AG04449 (cell line): Measurements from ENCODE around the gene SLC3A2.
"Not testable (repeated sequence)": the region's sequence is repeated elsewhere in the genome, so short reads cannot be mapped to it uniquely, and the experiment has no call there.

Source experiments
- CTCF ChIA-PET: fragments of 350-600 bp; formaldehyde crosslinking; extraction: SDS; loops from one replicate; lab custom pipeline; 2021; ENCODE audit warnings: antibody characterized with exemption; lab: Yijun Ruan, JAX
- POLR2A ChIA-PET: fragments of 400-600, 350-600 bp; formaldehyde crosslinking; extraction: SDS; loops from one replicate; lab custom pipeline; 2020; ENCODE audit warnings: antibody characterized with exemption, inconsistent platforms; lab: Yijun Ruan, JAX
- DNase-seq: peaks from one replicate; pipeline ENCODE4 v3.0.0-alpha.2; 2010; ENCODE audit warnings: low read depth, low spot score
- H3K4me3 ChIP-seq: 2 replicates; pipeline ENCODE4 v1.5.1; 2011; ENCODE audit warnings: low read depth, mild to moderate bottlenecking, control low read depth, low read length
- TF ChIP-seq, protein P1 (sequence below): IDR thresholded peaks from one replicate; pipeline ENCODE4 v1.5.1; 2011; ENCODE audit warnings: mild to moderate bottlenecking, moderate library complexity, low read length, control low read depth, inconsistent platforms; ENCODE audit not compliant: insufficient read depth; ENCODE audit errors: missing control alignments

Gene SLC3A2

DNA sequence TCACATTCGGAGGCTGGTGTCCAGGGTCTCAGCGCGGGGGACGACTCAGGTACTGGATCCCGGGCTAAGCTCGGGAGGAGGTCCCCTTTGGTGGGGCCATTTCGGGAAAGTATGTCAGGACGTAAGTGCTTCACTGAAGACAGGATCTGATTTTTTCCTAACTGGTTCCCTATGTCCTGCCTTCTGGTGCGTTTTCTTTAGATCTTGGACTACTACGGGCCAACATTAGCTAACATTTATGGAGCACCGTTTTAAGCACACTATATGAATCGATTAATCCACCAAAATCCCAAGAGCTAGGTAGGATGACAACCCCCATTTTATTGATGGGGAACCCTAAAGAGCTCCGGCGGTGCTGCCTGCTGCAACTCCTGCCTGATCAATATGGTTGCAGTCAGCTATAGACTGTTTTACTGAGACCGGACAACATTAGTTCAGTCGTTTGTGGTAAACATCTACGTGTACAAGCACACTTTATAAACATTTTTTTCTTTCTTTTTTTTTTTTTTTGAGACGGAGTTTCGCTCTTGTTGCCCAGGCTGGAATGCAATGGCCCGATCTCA lies 24.3 kb upstream of the SLC3A2 start:
- DNase-seq: no peak
- peak overlapping the region; percentile 92 for H3K4me3 ChIP-seq
- ChIA-PET POLR2A (interaction anchor here (0.6 to 8.3 kb wide), 16 partner anchors 8 to 255 kb away, joined by 3 to 193 read pairs (median 5); partner anchors contain the start of genes C11orf98, CSKMT, GANAB and HNRNPUL2), CTCF (interaction anchor here (1.3 to 1.7 kb wide), 3 partner anchors 8 to 70 kb away, joined by 4 to 10 read pairs (median 7); no protein-coding TSS in a partner anchor)
- TF ChIP-seq, protein P1, sequence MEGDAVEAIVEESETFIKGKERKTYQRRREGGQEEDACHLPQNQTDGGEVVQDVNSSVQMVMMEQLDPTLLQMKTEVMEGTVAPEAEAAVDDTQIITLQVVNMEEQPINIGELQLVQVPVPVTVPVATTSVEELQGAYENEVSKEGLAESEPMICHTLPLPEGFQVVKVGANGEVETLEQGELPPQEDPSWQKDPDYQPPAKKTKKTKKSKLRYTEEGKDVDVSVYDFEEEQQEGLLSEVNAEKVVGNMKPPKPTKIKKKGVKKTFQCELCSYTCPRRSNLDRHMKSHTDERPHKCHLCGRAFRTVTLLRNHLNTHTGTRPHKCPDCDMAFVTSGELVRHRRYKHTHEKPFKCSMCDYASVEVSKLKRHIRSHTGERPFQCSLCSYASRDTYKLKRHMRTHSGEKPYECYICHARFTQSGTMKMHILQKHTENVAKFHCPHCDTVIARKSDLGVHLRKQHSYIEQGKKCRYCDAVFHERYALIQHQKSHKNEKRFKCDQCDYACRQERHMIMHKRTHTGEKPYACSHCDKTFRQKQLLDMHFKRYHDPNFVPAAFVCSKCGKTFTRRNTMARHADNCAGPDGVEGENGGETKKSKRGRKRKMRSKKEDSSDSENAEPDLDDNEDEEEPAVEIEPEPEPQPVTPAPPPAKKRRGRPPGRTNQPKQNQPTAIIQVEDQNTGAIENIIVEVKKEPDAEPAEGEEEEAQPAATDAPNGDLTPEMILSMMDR: no peak

DNA sequence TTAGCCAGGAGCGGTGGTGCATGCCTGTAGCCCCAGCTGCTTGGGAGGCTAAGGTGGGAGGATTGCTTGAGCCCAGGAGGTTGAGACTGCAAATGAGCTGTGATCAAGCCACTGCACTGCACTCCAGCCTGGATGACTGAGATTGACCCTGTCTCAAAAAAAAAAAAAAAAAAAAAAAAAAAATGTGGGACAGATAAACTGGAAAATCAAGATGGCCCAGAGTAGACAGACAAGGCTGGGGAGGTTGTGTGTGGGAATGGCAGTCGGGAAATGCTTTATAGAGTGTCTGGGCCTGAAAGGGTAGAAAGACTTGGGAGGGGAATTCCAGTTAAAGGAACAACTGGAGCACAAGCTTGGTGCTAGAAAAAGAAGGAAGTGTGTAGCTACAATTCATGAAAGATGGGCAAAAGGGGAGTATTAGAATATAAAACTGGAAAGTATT lies 23.1 kb upstream of the SLC3A2 start:
- TF ChIP-seq, protein P1: no peak
- DNase-seq: no peak
- H3K4me3 ChIP-seq: no peak overlapping the region
- POLR2A ChIA-PET: interaction anchor here (0.6 to 0.7 kb wide), 3 partner anchors 16 to 70 kb away, joined by 4 to 5 read pairs (median 4); no protein-coding TSS in a partner anchor
- CTCF ChIA-PET: interaction anchor here (0.9 to 1.2 kb wide), 5 partner anchors 9 to 71 kb away, joined by 3 to 10 read pairs (median 3); partner anchors contain the start of gene TMEM179B

DNA sequence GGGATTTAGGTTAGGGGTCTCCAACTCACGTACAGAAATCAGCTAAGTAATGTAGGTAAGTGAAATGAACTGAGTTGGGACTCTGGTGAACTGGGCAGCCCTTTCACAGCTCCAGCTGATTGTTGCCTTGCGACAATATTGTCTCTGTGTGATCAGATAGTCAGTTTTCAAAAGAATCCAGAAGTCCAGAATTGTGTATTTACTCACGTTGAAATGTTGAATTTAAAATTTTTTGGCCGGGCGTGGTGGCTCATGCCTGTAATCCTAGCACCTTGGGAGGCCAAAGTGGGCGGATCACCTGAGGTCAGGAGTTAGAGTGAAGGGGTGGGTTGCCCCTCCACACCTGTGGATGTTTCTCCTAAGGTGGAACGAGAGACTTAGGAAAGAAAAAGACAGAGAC lies 22.5 kb upstream of the SLC3A2 start:
- TF ChIP-seq, protein P1: no peak
- H3K4me3 ChIP-seq: no peak overlapping the region
- ChIA-PET POLR2A (interaction anchor here (0.6 to 0.7 kb wide), 3 partner anchors 17 to 71 kb away, joined by 4 to 5 read pairs (median 4); no protein-coding TSS in a partner anchor), CTCF (interaction anchor here (0.9 to 1.2 kb wide), 5 partner anchors 8 to 72 kb away, joined by 3 to 10 read pairs (median 3); partner anchors contain the start of gene TMEM179B)
- no peak for DNase-seq

DNA sequence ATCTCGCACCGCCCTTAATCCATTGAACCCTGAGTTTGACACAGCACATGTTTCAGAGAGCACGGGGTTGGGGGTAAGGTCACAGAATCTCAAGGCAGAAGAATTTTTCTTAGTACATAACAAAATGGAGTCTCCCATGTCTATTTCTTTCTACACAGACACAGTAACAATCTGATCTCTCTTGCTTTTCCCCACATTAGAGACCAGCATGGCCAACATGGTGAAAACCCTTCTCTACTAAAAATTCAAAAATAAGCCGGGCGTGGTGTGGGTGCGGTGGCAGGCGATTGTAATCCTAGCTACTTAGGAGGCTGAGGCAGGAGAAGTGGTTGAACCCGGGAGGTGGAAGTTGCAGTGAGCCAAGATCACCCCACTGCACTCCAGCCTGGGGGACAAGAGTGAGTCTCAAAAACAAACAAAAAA lies 21.4 kb upstream of the SLC3A2 start:
- H3K4me3 ChIP-seq, CTCF ChIA-PET, POLR2A ChIA-PET: not testable (repeated sequence)

DNA sequence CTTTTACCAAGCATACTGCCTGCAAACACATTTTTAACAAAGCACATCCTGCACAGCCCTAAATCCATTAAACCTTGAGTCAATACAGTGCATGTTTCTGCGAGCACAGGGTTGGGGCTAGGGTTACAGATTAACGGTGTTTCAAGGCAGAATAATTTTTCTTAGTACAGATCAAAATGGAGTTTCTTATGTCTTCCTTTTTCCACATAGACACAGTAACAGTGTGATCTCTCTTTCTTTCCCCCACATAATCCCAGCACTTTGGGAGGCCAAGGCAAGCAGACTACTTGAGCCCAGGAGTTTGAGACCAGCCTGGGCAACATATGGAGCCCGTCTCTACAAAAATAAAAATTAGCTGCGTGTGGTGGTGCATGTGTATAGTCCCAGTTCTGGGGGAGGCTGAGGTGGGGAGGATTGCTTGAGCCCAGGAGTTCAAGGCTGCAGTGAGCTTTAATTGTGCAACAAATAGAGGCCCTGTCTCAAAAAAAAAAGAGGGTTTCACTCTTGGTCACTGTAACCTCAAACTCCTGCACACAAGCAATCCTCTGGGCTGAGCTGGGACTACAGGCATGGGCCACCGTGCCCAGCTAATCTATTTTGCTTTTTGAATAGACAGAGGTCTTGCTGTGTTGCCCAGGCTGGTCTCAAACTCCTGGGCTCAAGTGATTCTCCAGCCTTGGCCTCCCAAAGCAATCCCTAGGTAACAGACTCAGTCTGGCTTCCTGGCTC lies 19.7 kb upstream of the SLC3A2 start:
- DNase-seq: no peak
- H3K4me3 ChIP-seq: no peak overlapping the region
- CTCF ChIA-PET: interaction anchor here (0.6 to 5.8 kb wide), 9 partner anchors 13 to 180 kb away, joined by 3 to 70 read pairs (median 5); partner anchors contain the start of genes TEX54 and TMEM179B
- TF ChIP-seq, protein P1: no peak
- POLR2A ChIA-PET: interaction anchor here (0.7 to 1.5 kb wide), 2 partner anchors 20 to 134 kb away, joined by 3 to 7 read pairs; partner anchors contain the start of gene HNRNPUL2

More for the DNA sequence above, 21.4 kb upstream of the SLC3A2 start:
- DNase-seq: not testable (repeated sequence)

DNA sequence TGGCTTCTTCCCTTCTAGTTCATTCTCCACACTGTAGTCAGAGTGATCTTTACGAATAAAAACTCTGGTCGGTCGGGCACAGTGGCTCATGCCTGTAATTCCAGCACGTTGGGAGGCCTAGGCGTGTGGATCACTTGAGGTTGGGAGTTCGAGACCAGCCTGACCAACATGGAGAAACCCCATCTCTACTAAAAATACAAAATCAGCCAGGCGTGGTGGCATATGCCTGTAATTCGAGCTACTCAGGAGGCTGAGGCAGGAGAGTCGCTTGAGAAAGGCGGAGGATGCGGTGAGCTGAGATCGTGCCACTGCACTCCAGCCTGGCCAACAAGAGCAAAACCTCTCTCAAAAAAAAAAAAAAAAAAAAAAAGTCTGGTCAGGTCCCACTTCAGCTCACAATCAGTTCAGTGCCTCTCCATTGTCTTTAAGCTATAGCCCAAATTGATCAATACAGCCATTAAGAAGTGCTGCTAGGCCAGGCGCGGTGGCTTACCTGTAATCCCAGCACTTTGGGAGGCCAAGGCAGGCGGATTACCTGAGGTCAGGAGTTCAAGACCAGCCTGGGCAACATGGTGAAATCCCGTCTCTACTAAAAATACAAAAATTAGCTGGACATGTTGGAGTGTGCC lies 19.0 kb upstream of the SLC3A2 start:
- not testable (repeated sequence) for H3K4me3 ChIP-seq, DNase-seq
- ChIA-PET POLR2A (interaction anchor here (0.7 to 1.5 kb wide), 3 partner anchors 21 to 134 kb away, joined by 3 to 7 read pairs (median 3); partner anchors contain the start of genes HNRNPUL2 and TMEM179B), CTCF (interaction anchor here (0.6 to 5.8 kb wide), 9 partner anchors 12 to 181 kb away, joined by 3 to 70 read pairs (median 5); partner anchors contain the start of genes TEX54 and TMEM179B)
